Effector CD4-positive, alpha-beta T cell (primary cell): ENCODE data around the gene PCDH12.
A peak's percentile ranks its signal among the peaks of the same experiment; 100 is the strongest.

Experiments used
- DNase-seq: peaks from one replicate; pipeline ENCODE4 v3.0.0-alpha.2; 2020

Gene PCDH12

GRCh38 chr5:141966275-141966962 lies 8.4 kb upstream of the PCDH12 start:
- no peak for DNase-seq

- no peak for DNase-seq
These were observed 7.1 kb upstream of the PCDH12 start for GRCh38 chr5:141965071-141965470.

DNA sequence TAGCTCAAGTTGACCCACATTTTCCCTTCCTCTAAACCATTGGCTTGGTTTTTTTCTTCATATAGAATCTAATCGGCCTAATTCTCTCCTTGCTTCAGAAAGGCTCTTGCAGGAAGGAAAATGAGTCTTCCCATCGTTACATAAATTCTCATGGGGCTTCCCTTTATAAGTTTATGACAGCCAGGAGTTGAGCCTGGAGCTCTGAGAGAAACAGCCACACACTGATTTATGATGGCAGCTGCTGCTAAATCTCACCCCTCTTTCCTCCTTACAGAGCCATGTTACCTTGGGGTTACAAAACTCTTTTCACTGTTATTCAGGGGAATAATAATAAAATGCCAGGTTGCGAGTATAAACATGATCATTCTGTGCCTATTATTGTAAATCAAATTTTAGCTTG lies 5.7 kb upstream of the PCDH12 start:
- no peak for DNase-seq

DNA sequence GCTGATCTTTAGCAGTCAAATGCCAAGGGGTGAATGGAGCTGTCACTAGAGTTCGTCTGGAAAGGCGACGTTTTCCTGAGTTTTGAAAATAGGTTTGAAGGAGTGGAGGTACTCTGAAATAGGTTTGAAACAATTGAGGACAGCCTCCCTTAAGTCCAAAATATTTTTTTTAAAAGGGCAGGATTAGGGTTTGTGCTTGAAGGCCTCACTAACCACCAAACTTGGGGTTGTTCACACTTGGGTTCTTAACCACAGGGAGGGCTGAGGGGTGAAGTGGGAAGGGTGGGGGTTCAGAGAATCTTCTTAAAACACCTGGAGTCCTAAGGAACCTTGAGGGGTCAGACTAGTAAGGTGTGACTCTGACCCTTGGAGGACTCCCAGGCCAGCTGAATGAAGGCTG lies 3.5 kb upstream of the PCDH12 start:
- DNase-seq = no peak

- DNase-seq = peak; percentile 88
These were observed 2.7 kb upstream of the PCDH12 start for GRCh38 chr5:141960449-141961323.

DNA sequence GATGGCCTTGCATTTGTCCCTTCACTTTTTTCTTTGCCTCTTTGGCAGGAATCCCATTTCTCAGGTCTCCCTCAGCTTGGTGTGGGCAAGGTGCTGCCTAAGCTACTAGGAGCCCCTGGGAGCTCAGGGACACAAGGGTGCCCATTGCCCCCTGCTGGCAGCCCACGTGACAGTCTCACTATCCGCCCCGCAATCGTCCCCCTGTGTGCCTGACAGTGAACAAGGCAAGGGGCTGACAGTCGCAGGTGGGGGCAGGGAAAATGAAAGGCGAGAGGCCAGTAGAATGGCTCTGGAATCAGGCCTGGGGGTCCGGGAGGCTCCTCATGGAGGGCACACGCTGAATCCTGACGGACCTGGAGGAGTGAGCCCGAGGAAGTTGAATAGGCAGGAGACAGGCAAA lies 2.0 kb upstream of the PCDH12 start:
- no peak for DNase-seq

DNA sequence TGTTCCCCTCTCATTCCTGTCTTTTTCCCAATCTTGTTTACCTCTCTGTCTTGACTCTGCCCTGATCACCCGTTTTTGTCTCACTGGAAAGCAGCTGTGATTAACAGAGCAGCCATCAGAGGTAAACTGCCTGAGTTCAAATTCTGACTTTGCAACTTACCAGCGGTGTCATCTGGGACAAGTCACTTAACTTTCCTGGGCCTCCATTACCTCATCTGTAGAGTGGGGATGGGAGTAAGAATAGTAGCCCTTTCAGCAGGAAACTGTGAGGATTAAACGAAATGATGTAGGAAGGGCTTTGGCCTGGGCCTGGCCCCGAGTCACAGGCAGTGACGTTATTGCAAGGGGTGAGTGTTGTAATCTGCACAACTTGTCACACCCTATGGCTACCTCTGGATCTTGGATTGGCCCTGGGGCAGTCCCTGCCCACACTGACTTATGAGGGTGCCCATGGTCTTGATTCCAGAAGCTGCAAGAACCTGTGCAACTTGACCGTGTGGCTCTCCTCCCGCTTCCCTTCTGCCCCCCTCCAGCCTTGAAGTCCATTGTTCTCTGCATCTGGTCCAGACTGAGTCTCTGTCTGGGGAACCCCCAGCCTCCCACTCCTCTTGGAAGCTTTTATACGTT lies 657 bp upstream of the PCDH12 start:
- DNase-seq = no peak

DNA sequence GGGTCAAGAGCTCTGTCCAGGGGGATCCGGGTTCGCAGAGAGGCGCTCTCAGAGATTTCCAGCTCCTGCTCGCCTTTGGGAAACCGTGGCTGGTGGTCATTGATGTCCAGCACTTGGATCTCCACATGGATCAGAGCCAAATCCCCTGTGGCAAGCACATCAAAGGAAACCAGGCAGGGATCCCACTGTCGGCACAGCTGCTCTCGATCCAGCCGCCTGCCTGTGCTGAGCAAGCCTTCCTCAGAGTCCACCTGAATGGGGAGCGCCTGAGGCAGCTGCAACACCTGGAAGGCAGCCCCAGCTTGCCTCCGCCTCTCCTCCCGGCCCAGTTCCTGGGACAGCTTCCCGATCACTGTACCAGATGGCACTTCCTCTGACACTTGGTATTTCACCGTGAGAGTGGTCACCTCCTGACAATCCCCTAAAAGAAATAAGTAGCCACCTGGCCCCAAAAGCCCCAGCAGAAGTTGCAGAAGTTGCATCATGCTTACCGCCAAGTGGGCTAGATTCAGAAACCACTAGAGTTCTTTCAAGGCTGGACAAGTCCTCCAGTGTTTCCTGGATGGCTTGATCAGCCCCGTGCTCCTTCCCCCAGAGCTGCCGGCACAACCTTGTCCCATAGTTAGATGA lies 520 bp downstream of the PCDH12 start:
- no peak for DNase-seq

DNA sequence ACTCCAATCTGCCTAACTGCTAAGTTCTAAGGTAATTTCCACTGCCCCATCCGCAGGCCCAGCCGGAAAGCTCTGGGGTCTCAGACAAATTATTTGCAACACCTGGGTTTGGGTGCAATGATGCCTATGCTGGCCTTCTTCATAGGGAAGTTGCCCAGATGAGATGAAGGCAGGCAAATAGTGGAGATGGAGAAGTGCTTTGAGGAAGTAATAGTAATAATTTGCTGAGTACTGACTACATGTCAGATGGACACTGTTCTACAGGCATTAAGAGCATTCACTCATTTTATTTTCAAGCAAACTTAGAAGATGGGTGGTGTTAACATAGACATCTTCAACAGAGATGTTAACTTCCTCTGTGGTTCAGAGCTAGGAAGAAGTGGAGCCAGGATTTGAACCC lies 3.8 kb downstream of the PCDH12 start:
- DNase-seq = no peak

DNA sequence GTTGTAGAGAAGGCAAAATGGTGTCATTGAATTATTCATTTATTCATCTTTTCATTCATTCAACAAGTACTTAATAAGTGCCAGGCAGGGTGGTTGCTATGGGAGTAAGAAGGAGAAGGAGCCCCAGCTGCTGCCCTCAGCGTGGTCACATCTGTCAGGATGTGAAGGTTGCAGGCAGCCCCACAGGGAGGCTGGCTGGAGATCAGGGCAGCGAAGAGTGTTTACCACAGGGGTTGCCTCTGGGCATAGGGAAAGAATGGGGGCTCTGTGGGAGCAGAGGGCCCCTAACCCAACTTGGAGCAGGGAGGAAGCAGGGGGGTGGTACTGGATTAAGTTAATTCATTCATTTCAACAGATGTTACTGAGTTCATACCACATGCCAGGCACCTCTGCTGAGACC lies 6.0 kb downstream of the PCDH12 start:
- no peak for DNase-seq

- no peak for DNase-seq
These were observed 6.6 kb downstream of the PCDH12 start for GRCh38 chr5:141951332-141951781.

DNA sequence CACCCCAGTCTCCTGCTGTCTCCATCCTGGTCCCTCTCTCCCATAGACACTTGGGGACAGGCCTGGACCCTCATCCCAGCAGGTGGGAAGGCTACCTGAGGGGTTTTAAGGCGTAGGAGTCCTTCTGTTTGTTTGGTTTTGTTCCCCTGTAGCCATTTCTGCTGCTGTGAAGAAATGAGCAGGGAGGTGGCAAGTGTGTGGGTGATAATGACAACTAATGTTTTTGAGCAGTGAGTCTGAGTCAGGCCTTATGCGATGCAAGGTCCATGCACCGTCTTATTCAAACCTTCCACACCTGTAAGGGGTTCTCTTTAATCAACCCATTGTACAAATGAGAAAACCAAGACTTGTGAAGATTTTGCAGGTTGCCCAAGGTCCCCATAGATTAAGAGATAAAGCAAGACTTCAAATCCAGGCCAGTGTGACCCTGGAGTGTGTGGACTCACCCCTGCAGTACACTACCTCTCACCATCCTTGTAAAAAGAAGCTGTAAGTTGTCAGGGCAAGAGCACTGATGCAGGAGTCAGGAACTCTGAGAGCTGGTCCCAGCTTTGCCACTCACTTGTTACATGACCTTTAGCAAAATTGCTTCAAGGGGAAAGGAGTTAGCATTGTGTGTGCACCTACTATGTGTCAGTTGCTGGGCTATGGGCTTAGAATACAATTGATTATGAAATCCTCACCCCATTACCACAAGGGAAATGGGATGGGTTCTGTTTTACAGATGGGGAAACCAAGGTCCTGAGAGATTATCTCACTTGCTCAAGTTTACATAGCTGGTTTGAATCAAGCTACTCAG lies 7.6 kb downstream of the PCDH12 start:
- DNase-seq = no peak

DNA sequence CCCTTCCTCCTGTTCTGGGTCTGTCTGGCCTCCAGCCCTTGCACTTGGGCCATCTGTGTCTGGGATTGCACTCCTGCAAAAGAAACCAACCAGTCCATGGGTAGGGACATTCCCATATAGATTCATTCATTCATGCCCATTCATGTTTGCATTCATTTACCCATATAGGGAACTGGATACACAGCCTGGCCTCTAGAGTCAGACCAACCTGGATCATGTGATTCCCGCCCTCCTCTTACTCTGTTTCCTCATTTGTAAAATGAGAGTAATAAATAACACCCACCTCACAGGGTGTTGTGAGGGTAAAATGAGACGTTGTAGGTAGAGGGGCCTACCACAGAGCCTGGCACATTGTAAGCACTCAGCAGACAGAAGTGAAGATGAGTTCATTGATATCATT lies 8.5 kb downstream of the PCDH12 start:
- DNase-seq = no peak

GRCh38 chr5:141948812-141949211 lies 9.2 kb downstream of the PCDH12 start:
- DNase-seq = no peak

DNA sequence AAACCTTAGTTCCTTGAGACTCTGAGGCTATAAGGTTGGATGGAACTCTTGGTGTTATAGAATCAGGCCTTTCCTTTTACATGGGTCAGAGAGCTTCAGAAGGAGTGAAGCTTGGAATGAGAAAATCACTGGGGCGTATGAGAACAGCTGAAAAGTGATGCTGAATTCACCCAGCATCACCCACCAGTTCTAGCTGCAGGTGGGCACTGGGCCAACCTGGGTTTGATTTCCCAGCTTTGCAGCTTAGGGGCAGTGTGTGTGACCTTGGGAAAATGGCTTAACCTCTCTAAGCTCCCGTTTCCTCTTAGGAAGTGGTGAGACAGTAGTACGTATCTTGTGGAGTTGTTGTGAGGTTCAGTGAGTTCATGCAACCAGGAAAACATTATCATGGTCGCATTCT lies 10.7 kb downstream of the PCDH12 start:
- no peak for DNase-seq

DNA sequence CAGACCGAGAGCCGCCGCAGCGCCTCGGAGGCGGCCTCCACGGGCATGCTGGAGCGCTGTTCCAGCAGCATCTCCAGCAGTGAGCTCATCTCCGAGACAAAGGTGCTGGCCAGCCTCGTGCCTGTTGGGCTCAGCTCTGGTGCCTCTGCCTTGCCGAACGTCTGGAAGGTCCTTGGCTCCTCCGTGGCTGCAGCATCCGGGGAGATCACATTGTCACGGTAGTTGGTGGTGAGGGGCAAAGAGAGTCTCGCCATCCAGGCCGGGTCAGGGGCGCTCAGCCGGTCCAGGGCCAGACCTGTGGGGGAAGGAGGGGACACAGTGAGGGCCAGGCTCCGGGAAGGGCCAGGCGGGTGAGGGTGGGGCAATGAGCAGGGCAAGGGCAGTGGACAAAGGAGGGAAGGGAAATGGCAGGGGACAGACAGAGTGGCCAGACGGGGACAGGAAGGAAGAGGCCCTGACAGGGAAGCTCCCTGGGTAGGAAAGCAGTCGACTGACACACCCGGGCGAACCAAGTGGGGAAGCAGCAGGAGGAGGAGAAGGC lies 12.4 kb downstream of the PCDH12 start:
- DNase-seq = no peak

- no peak for DNase-seq
These were observed 13.9 kb downstream of the PCDH12 start for GRCh38 chr5:141944076-141944475.

DNA sequence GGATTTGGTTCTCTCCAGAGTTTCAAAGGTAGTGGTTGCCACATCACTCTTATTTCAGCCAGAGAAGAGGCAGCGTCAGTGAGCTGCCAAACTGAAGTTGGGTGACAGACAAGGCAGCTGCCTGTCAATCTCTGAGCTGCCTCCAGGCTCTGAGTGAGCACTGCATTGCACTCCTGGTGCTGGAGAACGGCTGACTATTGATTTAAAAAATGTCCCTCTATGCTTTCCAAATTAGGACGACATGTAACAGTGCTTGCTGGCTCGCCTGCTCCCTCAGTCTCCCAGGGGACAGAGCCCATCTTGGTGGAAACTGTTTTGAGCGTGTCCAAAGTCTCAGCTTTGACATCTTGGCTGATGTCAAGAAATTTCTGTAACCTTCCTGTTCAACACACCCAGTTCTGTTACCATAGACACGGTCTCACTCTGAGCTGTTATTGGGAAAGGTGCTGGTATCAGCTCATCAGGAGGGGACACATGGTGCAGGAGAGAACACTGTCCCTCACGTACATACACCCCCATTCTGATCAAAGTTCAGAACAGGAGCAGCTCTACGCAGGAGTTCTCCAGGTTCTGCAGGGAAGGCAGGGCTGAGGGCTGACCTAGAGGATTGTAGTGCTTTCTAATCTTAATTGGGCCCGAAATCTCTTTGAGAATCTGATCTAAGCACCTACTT lies 15.7 kb downstream of the PCDH12 start:
- DNase-seq = no peak

DNA sequence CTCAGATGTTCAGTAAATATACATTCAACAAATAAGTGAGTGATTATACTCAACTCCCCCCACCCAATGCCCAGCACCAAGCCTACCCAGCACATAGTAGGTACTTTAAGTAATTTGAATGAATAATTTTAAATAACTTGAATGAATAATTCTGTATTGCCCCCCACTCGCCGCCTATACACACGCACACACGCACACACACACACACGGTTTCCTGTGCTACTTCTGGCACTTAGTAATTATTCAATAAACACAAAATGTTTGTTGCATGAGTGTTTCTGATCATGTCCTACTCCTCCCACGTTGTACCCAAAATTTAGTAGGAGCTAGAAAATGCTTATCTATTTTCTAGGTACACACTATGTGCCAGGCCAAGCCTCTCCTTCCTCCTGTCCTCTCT lies 16.2 kb downstream of the PCDH12 start:
- DNase-seq = no peak

- no peak for DNase-seq
These were observed 16.7 kb downstream of the PCDH12 start for GRCh38 chr5:141941307-141941706.

DNA sequence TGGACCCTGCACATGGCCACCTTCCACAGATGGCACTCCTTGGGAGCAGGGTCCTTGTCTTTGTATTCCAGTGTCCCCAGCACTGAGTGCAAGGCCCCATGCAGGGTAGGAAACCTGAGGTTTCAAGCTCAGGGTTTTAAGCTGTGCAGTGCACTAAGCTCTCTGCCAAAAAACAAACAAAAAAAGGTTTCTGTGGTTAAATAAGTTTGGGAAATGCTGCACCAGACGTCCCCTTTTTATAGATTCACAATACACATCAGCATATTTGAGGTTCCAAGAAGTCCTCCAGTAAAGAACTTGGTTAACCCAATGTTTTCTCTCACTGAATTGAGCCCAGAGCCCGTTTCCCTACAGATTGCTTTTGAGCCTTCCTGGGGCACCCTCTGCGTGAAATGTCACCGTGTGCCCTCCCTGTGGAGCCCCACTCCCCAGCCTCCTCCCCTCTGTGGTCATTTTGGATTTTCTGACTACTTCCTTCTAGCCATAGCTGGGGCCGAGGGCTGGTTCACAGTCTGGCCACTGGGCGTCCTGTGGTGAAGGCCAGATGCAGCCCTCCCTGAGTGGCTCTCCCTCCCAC lies 17.2 kb downstream of the PCDH12 start:
- DNase-seq = no peak
